Astrocyte of the cerebellum (primary cell): Measurements from ENCODE around the gene HECW1.
"Not testable (repeated sequence)": the region's sequence is repeated elsewhere in the genome, so short reads cannot be mapped to it uniquely, and the experiment has no call there.

Source experiments
- DNase-seq: peaks from one replicate; pipeline ENCODE4 v3.0.0-alpha.2; 2011; ENCODE audit warnings: low read depth
- H3K4me3 ChIP-seq: 2 replicates; pipeline ENCODE4 v1.5.1; 2011; ENCODE audit warnings: mild to moderate bottlenecking, low read depth, low read length, moderate library complexity
- CTCF ChIP-seq: IDR thresholded peaks from 2 replicates; pipeline ENCODE4 v1.5.1; 2012; ENCODE audit warnings: low read length, low read depth, moderate library complexity, mild to moderate bottlenecking; ENCODE audit errors: missing control alignments
- in situ Hi-C: cut with HindIII; loops from 2 replicates; pipeline ENCODE4 v1.10.0; 2017; ENCODE audit warnings: low sequenced_read_pairs

The HECW1 gene

GRCh38 chr7:43337191-43337590 is 224.7 kb downstream of the HECW1 start:
- no peak overlapping the region for H3K4me3 ChIP-seq
- no peak for DNase-seq
- no peak for TF ChIP-seq CTCF
- in situ Hi-C loops, result no loop called here

- H3K4me3 ChIP-seq, result no peak overlapping the region
- DNase-seq, result no peak
- no peak for TF ChIP-seq CTCF
- in situ Hi-C loops, result no loop called here
These were observed 225.4 kb downstream of the HECW1 start for GRCh38 chr7:43337811-43338210.

- no peak overlapping the region for H3K4me3 ChIP-seq
- no peak for TF ChIP-seq CTCF
- in situ Hi-C loops, result no loop called here
- DNase-seq, result no peak
These were observed 228.7 kb downstream of the HECW1 start for GRCh38 chr7:43341132-43341531.

DNA sequence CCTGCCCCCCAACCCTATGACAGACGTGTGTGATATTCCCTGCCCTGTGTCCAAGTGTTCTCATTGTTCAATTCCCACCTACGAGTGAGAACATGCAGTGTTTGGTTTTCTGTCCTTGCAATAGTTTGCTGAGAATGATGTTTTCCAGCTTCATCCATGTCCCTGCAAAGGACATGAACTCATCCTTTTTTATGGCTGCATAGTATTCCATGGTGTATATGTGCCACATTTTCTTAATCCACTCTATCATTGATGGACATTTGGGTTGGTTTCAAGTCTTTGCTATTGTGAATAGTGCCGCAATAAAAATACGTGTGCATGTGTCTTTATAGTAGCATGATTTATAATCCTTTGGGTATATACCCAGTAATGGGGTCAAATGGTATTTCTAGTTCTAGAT is 231.0 kb downstream of the HECW1 start:
- H3K4me3 ChIP-seq, in situ Hi-C loops, DNase-seq: not testable (repeated sequence)

GRCh38 chr7:43345696-43346095 is 233.2 kb downstream of the HECW1 start:
- in situ Hi-C loops, result not testable (repeated sequence)

GRCh38 chr7:43351683-43352082 is 239.2 kb downstream of the HECW1 start:
- H3K4me3 ChIP-seq, result no peak overlapping the region
- in situ Hi-C loops, result no loop called here
- TF ChIP-seq CTCF, result no peak
- DNase-seq, result no peak

More at GRCh38 chr7:43345696-43346095, 233.2 kb downstream of the HECW1 start:
- H3K4me3 ChIP-seq, DNase-seq: not testable (repeated sequence)

DNA sequence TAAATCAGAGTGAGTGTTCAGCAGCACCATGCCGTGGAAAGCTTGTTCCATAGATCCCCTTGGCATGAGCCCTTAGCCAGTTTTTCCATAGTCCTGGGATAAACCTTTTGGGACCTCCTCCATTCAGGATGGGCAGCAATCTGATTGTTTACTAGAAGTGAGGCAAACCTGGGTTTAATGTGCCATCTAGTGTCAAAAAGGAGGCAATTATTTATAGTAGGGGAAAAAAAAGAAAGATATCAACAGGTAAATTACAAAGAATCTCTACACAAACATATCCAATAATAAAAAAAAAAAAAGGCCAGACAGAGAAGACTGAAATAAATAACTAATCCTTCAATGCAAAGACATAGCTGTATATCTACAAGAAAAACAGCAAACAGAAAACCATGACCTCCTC is 241.5 kb downstream of the HECW1 start:
- DNase-seq, result no peak
- no peak for TF ChIP-seq CTCF
- in situ Hi-C loops, result no loop called here
- H3K4me3 ChIP-seq, result no peak overlapping the region

DNA sequence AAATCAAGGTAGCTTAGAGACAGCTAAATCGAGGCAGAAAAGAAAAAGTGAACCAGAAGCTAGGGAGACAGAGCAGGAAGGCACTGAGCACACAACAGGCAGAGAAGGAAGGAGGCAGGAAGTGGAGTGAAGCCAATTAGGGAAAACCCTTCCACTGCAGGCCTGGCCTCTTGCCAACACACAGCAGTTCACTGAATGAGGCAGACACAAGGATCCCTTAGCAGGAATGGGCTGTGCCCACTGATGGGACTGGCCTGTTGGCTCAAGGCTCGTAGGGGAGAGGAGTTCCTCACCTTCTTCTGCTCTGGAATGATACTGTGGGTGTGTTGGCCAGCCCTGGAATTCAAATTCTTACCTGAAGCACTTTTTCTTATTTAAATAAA is 250.2 kb downstream of the HECW1 start:
- H3K4me3 ChIP-seq, result no peak overlapping the region
- no peak for TF ChIP-seq CTCF
- no peak for DNase-seq
- in situ Hi-C loops, result no loop called here
